Activated CD4-positive, alpha-beta memory T cell treated with anti-CD3 and anti-CD28 coated beads for 36 hours (primary cell): ENCODE data around the gene DCAF15. TPM values are rescaled to one million over a fixed set of nuclear protein-coding genes. Genes with fewer than 3 reads are reported as not detected.

Experiments used
- CTCF ChIA-PET: fragments of 350-600 bp; sonication (Branson Sonifier 250); formaldehyde crosslinking; loops from one replicate; lab custom pipeline; 2021; ENCODE audit warnings: antibody characterized with exemption, inconsistent platforms; lab: Charles Lee
- POLR2A ChIA-PET: fragments of 350-600 bp; sonication (Branson Sonifier 250); formaldehyde crosslinking; loops from one replicate; lab custom pipeline; 2021; ENCODE audit warnings: antibody characterized with exemption; lab: Charles Lee
- DNase-seq: peaks from one replicate; pipeline ENCODE4 v3.0.0-alpha.2; 2020
- H3K27ac Mint-ChIP-seq: one replicate; pipeline ENCODE4 v1.8.0; 2021; ENCODE audit warnings: mixed read lengths
- H3K27me3 Mint-ChIP-seq: one replicate; pipeline ENCODE4 v1.8.0; 2021; ENCODE audit warnings: mixed read lengths
- H3K36me3 Mint-ChIP-seq: one replicate; pipeline ENCODE4 v1.8.0; 2021; ENCODE audit warnings: mixed read lengths
- H3K4me1 Mint-ChIP-seq: one replicate; pipeline ENCODE4 v1.8.0; 2021; ENCODE audit warnings: low read depth, mixed read lengths
- H3K4me3 Mint-ChIP-seq: one replicate; pipeline ENCODE4 v1.8.0; 2021; ENCODE audit warnings: mild to moderate bottlenecking, mixed read lengths
- H3K9me3 Mint-ChIP-seq: one replicate; pipeline ENCODE4 v1.8.0; 2021; ENCODE audit warnings: mixed read lengths
- intact Hi-C: fragments of 100-400 bp; cut with micrococcal nuclease; formaldehyde crosslinking; loops from one replicate; pipeline ENCODE4 v1.15.1; 2023
- total RNA-seq, 2 experiments: library from RNA; stranded (reverse); gene quantifications; one replicate each; pipeline ENCODE4 v1.2.3, GENCODE V29; 2021

The DCAF15 gene
- total RNA-seq, 2 experiments from 2014 or later, result 67.0 to 72.0 TPM

DNA sequence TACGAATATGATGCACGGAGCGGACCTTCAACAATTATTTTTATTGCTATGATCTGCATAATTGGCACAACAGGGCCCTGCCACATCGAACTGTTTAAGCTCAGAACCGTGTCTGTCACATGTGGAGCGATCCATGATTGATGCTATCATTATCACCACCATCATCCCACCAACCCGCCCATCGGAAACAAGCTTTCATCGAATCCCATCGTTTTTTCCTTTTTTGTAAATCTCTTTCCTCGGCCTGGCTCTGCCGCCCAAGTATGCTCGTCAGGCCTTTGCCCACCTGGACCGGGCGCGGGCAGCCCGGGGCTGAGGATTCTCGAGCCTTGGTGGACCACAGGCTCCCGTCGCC lies 533 bp upstream of the DCAF15 start:
- Mint-ChIP-seq H3K9me3 (no peaks in the 10 kb centered on the region), H3K4me1 (peaks cover 17% of the 10 kb centered on the region), H3K36me3 (peaks cover 5% of the 10 kb centered on the region), H3K27ac (peak overlapping the region; percentile 62), H3K27me3 (no peaks in the 10 kb centered on the region), H3K4me3 (peak overlapping the region; percentile 95)
- ChIA-PET CTCF (interaction anchor here (1.1 to 3.0 kb wide), 4 partner anchors 70 to 120 kb away, joined by 3 to 20 read pairs (median 8); partner anchors contain the start of gene IL27RA), POLR2A (interaction anchor here (0.8 to 1.3 kb wide), 3 partner anchors 55 to 89 kb away, joined by 3 to 8 read pairs (median 3); partner anchors contain the start of genes IL27RA and RFX1)
- DNase-seq, result no peak
- intact Hi-C loops, result loop anchor here (1.0 to 5.0 kb wide), 7 partner anchors 35 to 130 kb away; partner anchors contain the start of genes BRME1, CC2D1A, IL27RA and MISP3

DNA sequence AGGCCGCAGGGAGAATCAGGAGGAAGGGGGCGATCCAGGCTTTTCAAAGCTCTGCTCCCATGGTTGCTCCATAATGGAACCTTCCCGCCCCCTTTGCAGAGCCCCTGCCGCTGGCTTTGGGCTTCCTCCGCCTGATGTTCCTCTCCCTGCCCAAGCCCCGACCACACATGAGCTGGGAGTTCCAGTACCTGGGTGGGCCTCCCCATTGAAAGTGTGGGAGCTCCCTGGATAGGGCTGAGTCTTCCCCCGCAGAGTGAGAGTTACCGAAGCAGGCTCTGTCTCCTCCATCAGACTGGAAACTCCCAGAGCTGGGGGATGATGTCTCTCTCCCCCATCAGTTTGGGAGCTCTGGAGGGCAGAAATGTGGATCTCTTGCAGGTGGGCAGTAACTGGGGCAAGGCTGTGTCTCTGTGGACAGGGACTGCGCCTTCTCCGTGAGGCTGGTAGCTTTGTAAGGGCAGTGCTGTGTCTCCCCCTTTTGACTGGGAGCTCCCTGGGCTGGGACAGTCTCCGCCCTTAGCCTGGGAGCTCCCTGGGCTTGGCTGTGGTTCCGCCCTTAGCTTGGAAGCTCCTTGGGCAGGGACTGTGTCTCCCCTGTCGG lies 722 bp downstream of the DCAF15 start:
- ChIA-PET CTCF (interaction anchor here (0.7 to 3.0 kb wide), 9 partner anchors 71 to 161 kb away, joined by 3 to 20 read pairs (median 4); partner anchors contain the start of genes IL27RA and MISP3), POLR2A (interaction anchor here (1.0 to 1.5 kb wide), 8 partner anchors 28 to 90 kb away, joined by 3 to 6 read pairs (median 4); partner anchors contain the start of genes IL27RA and RFX1)
- Mint-ChIP-seq H3K27me3 (no peaks in the 10 kb centered on the region), H3K36me3 (peaks cover 7% of the 10 kb centered on the region), H3K4me1 (peaks cover 17% of the 10 kb centered on the region), H3K27ac (peak overlapping the region; percentile 76), H3K4me3 (peak overlapping the region; percentile 95), H3K9me3 (no peaks in the 10 kb centered on the region)
- intact Hi-C loops, result loop anchor here (1.0 to 5.0 kb wide), 6 partner anchors 33 to 128 kb away; partner anchors contain the start of genes IL27RA, MISP3 and RFX1
- DNase-seq, result peak; percentile 24

DNA sequence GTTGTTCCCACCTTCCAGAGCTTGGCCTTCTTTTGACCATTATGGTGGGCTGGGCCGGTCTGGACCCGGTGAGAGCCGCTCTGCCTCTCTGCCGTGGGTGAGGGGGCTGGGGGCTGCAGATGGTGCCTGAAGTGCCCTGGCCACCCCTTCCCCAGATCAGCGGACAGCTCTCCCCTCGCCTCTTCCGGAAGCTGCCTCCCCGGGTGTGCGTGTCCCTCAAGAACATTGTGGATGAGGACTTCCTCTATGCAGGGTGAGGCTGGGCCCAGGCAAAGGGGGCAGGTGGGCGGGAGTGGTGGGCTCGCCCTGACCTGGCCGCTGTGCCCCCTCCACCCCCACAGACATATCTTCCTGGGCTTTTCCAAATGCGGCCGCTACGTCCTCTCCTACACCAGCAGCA lies 1.9 kb downstream of the DCAF15 start:
- Mint-ChIP-seq H3K9me3 (no peaks in the 10 kb centered on the region), H3K27me3 (no peaks in the 10 kb centered on the region), H3K4me3 (peak overlapping the region; percentile 95), H3K4me1 (peaks cover 17% of the 10 kb centered on the region), H3K36me3 (peaks cover 9% of the 10 kb centered on the region), H3K27ac (no peak overlapping the region)
- no peak for DNase-seq
- intact Hi-C loops, result loop anchor here (5.0 kb wide), 1 partner anchor 78 kb away; the partner anchor contains the start of gene IL27RA
- POLR2A ChIA-PET, result interaction anchor here (1.1 to 1.4 kb wide), 2 partner anchors 39 to 77 kb away, joined by 3 read pairs; partner anchors contain the start of gene IL27RA
- CTCF ChIA-PET, result interaction anchor here (1.0 to 3.0 kb wide), 2 partner anchors 78 to 94 kb away, joined by 3 to 12 read pairs; partner anchors contain the start of gene IL27RA

DNA sequence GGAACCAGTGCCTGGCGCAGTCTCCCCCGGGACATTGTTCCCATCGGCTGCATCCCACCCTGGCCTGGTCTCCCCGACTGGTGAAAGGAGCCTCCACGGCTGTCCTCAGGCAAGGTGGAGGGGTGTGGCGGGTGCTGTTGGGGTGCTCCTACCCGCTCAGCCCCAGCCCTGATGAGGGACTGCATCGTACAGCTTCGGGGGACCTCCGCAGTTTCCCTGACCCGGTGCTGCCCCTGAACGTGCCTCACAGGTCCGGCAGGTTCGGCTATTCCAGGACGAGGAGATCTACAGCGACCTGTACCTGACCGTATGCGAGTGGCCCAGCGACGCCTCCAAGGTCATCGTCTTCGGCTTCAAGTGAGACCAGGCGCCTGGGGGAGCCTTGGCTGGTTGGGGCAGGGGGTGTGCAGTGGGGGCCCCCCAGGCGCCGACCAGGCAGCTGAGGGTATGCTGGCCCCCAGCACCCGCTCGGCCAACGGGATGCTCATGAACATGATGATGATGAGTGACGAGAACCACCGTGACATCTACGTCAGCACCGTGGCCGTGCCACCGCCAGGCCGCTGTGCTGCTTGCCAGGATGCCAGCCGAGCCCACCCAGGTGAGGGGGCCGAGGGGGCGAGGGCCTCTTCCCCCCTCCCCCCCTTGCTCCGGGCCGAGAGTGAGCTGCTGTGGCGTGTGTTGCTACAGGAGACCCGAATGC lies 3.5 kb downstream of the DCAF15 start:
- CTCF ChIA-PET, result interaction anchor here (0.6 kb wide), 1 partner anchor 11 kb away, joined by 3 read pairs; no protein-coding TSS in a partner anchor
- peaks cover 13% of the 10 kb centered on the region for H3K36me3 Mint-ChIP-seq
- H3K4me3 Mint-ChIP-seq, result no peak overlapping the region

DNA sequence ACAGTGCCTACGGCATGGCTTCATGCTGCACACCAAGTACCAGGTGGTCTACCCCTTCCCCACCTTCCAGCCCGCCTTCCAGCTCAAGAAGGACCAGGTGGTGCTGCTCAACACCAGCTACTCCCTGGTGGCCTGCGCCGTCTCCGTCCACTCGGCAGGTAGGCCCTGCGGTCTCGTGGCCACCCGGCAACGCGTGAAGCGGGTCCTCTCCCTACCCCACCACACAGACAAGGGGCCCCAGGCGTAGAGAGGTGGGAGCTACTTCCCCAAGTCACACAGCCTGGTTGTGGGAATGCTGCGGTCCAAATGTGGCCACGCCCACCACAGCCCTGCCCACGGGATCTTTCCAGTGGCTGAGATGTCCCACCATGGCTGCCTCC lies 4.0 kb downstream of the DCAF15 start:
- Mint-ChIP-seq H3K27ac (no peak overlapping the region), H3K4me1 (peaks cover 17% of the 10 kb centered on the region), H3K4me3 (no peak overlapping the region), H3K9me3 (no peaks in the 10 kb centered on the region), H3K36me3 (peaks cover 13% of the 10 kb centered on the region), H3K27me3 (no peaks in the 10 kb centered on the region)
- intact Hi-C loops, result no loop called here
- ChIA-PET POLR2A (no interaction called here), CTCF (no interaction called here)
- no peak for DNase-seq

More for the DNA sequence above, 3.5 kb downstream of the DCAF15 start:
- Mint-ChIP-seq H3K9me3 (no peaks in the 10 kb centered on the region), H3K27me3 (no peaks in the 10 kb centered on the region), H3K27ac (no peak overlapping the region), H3K4me1 (peaks cover 17% of the 10 kb centered on the region)
- intact Hi-C loops, result no loop called here
- POLR2A ChIA-PET, result no interaction called here
- no peak for DNase-seq

DNA sequence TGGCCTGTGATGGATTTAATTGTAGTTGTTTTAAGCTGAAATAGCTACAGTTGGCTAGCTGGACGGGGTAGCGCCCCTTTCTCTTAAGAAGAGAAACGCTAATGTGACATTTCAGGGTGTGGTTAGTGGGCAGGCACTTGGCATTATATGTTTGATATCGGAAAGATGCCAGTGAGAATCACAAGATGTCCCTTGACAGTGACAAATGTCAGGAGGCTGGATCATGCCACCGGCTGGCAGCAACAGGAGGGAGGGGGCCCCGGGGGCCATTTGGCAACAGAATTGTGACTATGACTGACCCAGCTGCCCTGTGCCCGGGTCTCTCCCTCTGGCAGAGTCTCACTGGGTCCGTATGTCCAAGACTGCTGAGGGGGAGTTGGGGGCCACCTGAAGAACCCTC lies 4.7 kb downstream of the DCAF15 start:
- H3K4me3 Mint-ChIP-seq, result no peak overlapping the region
- peaks cover 13% of the 10 kb centered on the region for H3K4me1 Mint-ChIP-seq
- H3K27ac Mint-ChIP-seq, result no peak overlapping the region
- DNase-seq, result no peak
- intact Hi-C loops, result no loop called here
- peaks cover 17% of the 10 kb centered on the region for H3K36me3 Mint-ChIP-seq
- H3K27me3 Mint-ChIP-seq, result no peaks in the 10 kb centered on the region
- POLR2A ChIA-PET, result interaction anchor here (0.8 kb wide), 1 partner anchor 75 kb away, joined by 3 read pairs; the partner anchor contains the start of gene IL27RA
- CTCF ChIA-PET, result no interaction called here
- H3K9me3 Mint-ChIP-seq, result no peaks in the 10 kb centered on the region

DNA sequence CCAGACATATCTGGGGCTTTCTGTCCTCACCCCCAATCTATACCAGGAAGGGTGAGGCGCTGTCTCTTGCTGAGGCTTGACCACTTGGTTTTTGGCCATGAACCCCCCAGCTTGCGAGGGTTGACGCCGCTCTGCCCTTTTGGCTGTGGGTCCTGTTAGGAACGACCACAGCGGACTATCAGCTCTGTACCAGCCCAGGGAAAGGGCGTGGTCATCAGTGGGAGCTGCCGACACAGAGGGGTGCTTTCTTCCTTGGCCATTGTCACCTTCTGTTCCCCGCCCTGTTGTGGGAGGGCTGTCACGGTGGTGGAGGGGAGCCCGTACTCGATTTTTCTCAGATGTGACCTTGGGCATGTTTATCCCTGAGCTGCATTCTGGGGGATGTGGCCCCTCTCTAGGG lies 5.7 kb downstream of the DCAF15 start:
- Mint-ChIP-seq H3K27me3 (no peaks in the 10 kb centered on the region), H3K4me3 (no peak overlapping the region), H3K36me3 (peaks cover 17% of the 10 kb centered on the region), H3K4me1 (peaks cover 13% of the 10 kb centered on the region), H3K27ac (no peak overlapping the region), H3K9me3 (no peaks in the 10 kb centered on the region)
- ChIA-PET POLR2A (no interaction called here), CTCF (no interaction called here)
- intact Hi-C loops, result no loop called here
- DNase-seq, result no peak

DNA sequence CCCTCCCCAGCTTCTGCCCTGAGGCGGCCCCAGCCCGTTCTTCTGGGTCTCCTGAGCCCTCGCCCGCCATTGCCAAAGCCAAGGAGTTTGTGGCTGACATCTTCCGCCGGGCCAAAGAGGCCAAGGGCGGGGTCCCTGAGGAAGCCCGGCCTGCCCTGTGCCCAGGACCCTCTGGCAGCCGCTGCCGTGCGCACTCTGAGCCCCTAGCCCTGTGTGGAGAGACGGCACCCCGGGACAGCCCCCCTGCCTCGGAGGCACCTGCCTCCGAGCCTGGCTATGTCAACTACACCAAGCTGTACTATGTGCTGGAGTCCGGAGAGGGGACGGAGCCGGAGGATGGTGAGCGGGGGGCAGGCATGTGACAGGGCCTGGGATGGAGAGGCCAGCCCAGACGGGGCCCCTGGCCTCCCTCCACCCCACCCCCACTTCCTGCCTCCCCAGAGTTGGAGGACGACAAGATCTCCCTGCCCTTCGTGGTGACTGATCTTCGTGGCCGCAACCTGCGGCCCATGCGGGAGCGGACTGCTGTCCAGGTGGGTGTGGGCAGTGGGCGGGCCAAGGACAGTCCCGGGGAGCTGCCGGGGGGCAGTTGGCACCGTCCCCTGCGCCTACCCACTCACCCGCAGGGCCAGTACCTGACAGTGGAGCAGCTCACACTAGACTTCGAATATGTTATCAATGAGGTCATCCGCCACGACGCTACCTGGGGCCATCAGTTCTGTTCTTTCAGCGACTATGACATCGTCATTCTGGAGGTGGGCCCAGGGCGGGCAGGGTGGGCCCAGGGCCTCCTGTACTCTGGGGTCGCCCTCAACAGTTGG lies 7.0 kb downstream of the DCAF15 start:
- no peak for DNase-seq
- Mint-ChIP-seq H3K36me3 (peaks cover 17% of the 10 kb centered on the region), H3K9me3 (no peaks in the 10 kb centered on the region), H3K27me3 (no peaks in the 10 kb centered on the region), H3K27ac (no peak overlapping the region), H3K4me1 (peaks cover 3% of the 10 kb centered on the region), H3K4me3 (no peak overlapping the region)
- intact Hi-C loops, result no loop called here
- ChIA-PET CTCF (interaction anchor here (0.6 kb wide), 1 partner anchor 13 kb away, joined by 3 read pairs; no protein-coding TSS in a partner anchor), POLR2A (interaction anchor here (0.5 kb wide), 1 partner anchor 13 kb away, joined by 3 read pairs; no protein-coding TSS in a partner anchor)

DNA sequence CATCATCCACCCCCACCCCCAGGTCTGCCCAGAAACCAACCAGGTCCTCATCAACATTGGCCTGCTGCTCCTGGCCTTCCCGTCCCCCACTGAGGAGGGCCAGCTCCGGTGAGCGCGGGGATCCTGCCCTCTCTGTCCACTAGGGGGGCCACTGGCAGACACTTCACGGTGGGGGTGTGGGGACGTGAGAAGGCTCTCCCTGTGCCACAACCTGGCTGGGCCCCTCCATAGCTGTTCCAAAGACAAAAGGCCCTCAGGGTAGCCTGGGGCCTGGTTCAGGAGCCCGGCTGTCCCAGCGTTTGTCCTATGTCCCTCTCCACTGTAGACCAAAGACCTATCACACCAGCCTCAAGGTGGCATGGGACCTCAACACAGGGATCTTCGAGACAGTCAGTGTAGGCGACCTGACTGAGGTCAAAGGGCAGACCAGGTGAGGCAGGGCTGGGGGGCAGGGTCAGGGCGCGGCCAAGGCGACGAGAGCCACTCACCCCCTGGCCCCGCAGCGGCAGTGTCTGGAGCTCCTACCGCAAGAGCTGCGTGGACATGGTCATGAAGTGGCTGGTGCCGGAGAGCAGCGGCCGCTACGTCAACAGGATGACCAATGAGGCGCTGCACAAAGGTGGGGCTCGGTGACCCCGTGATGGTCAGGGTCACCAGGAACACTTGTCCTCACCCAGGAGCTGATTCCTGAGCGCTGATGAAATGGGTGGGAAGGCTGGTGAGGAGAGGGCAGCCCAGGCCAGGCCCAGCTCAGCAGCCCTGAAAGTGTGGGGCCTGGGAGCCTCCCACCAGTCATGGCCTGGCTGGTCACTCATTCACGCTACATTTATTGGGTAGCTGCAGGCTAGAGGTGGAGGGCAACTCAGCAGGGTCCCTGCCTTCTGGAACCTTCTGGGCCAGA lies 7.9 kb downstream of the DCAF15 start:
- Mint-ChIP-seq H3K27ac (peak overlapping the region; percentile 51), H3K4me3 (no peak overlapping the region), H3K27me3 (no peaks in the 10 kb centered on the region), H3K4me1 (no peaks in the 10 kb centered on the region), H3K36me3 (peaks cover 24% of the 10 kb centered on the region), H3K9me3 (no peaks in the 10 kb centered on the region)
- no peak for DNase-seq
- intact Hi-C loops, result no loop called here
- CTCF ChIA-PET, result interaction anchor here (0.6 kb wide), 1 partner anchor 12 kb away, joined by 3 read pairs; no protein-coding TSS in a partner anchor
- POLR2A ChIA-PET, result no interaction called here

DNA sequence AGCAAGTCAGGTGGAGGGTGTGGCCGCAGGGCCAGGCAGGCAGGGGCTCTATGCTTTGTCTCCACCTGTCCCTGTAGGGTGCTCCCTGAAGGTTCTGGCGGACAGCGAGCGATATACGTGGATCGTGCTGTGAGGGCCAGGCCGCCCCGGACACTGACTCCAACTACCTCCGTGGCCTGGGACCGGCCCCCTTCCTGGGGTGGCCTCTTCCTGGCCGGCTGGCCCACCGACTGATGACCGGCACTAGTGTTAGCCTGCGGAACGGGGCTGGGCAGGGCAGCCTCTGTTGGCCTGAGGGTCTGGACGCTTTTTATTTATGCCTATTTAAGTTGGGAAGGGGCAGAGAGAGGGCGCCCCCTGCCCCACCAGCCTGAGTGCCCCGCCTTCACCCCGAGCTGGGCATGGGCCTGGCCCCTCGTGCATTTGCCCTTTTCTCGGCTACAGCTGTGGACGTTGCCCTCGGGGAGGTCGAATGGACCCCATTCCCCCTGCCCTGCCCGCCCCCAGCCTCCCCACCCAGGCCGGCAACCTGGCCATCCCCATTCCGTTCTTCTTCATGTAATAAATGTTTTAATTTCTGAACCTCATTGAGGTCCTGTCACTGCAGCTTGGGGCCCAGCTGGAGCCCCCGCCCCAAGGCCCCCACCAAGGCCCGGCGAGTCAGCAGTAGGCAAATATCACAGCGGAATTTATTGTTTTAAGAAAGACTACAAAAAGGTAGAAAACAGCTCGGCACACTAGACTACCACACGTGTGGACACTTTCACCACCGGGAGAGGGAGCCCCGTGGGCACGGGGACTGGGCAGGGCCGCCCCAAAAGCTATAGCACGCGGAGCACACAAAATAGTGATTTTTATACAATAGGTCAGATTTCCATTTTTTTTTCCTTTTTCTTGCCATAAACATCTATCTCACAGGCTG lies 8.8 kb downstream of the DCAF15 start:
- POLR2A ChIA-PET, result no interaction called here
- CTCF ChIA-PET, result interaction anchor here (0.7 to 1.1 kb wide), 3 partner anchors 58 to 112 kb away, joined by 3 read pairs; no protein-coding TSS in a partner anchor
- DNase-seq, result no peak
- H3K27ac Mint-ChIP-seq, result peak overlapping the region; percentile 51
- H3K4me3 Mint-ChIP-seq, result no peak overlapping the region
- intact Hi-C loops, result no loop called here
- no peaks in the 10 kb centered on the region for H3K4me1 Mint-ChIP-seq
- peaks cover 19% of the 10 kb centered on the region for H3K36me3 Mint-ChIP-seq
- H3K27me3 Mint-ChIP-seq, result no peaks in the 10 kb centered on the region
- no peaks in the 10 kb centered on the region for H3K9me3 Mint-ChIP-seq
